Stomach smooth muscle (tissue), 2 donors: ENCODE data around the gene ARHGAP29.

Experiments used
- H3K27ac ChIP-seq: one replicate; pipeline ENCODE4 v1.7.0; 2013; ENCODE audit warnings: mild to moderate bottlenecking, low read length, inconsistent platforms
- H3K27me3 ChIP-seq, 2 donors: one replicate each; pipeline ENCODE4 v1.7.0; 2013; ENCODE audit warnings: low read length in 2 of 2; ENCODE audit not compliant: insufficient read depth in 2 of 2, control insufficient read depth in 1 of 2
- H3K36me3 ChIP-seq, 2 donors: one replicate each; pipeline ENCODE4 v1.7.0; 2013; ENCODE audit warnings: low read length in 2 of 2; ENCODE audit not compliant: control insufficient read depth in 2 of 2, insufficient read depth in 2 of 2
- H3K4me1 ChIP-seq: one replicate; pipeline ENCODE4 v1.7.0; 2013; ENCODE audit warnings: low read length; ENCODE audit not compliant: control insufficient read depth, insufficient read depth
- H3K4me3 ChIP-seq, 2 donors: one replicate each; pipeline ENCODE4 v1.7.0; 2013; ENCODE audit warnings: low read length in 2 of 2
- H3K9ac ChIP-seq, 2 donors: one replicate each; pipeline ENCODE4 v1.7.0; 2013; ENCODE audit warnings: low read length in 2 of 2, mild to moderate bottlenecking in 1 of 2
- H3K9me3 ChIP-seq, 2 donors: one replicate each; pipeline ENCODE4 v1.7.0; 2013; ENCODE audit warnings: low read length in 2 of 2; ENCODE audit not compliant: control insufficient read depth in 2 of 2
- donor health status: healthy.
- donor health status: Pancreatic carcinoma.

Gene ARHGAP29

GRCh38 chr1:94247138-94248094 lies 10.0 kb upstream of the ARHGAP29 start:
- Histone ChIP-seq H3K9ac (peak overlapping the region; percentile 30 to 45), H3K27ac (no peak overlapping the region), H3K36me3 (no peaks in the 10 kb centered on the region), H3K4me3 (peak overlapping the region; percentile 74 to 77), H3K27me3 (peaks cover 2 to 9% of the 10 kb centered on the region in 2 donors), H3K4me1 (no peaks in the 10 kb centered on the region), H3K9me3 (no peaks in the 10 kb centered on the region)

- H3K9me3 ChIP-seq, result peaks cover 0 to 4% of the 10 kb centered on the region in 2 donors
- no peaks in the 10 kb centered on the region for H3K4me1 ChIP-seq
- H3K27me3 ChIP-seq, result peaks cover 2 to 10% of the 10 kb centered on the region in 2 donors
- no peaks in the 10 kb centered on the region for H3K36me3 ChIP-seq
- H3K9ac ChIP-seq, result peak overlapping the region; percentile 30 to 45
- H3K4me3 ChIP-seq, result peak overlapping the region; percentile 74 to 77
- H3K27ac ChIP-seq, result no peak overlapping the region
Measured at GRCh38 chr1:94246692-94247137, 9.3 kb upstream of the ARHGAP29 start.

GRCh38 chr1:94245747-94246438 lies 8.5 kb upstream of the ARHGAP29 start:
- Histone ChIP-seq H3K27me3 (peaks cover 2 to 11% of the 10 kb centered on the region in 2 donors), H3K4me1 (no peaks in the 10 kb centered on the region), H3K9me3 (peaks cover 0 to 4% of the 10 kb centered on the region in 2 donors), H3K27ac (no peak overlapping the region), H3K9ac (no peak overlapping the region), H3K36me3 (no peaks in the 10 kb centered on the region), H3K4me3 (no peak overlapping the region)

- H3K36me3 ChIP-seq, result no peaks in the 10 kb centered on the region
- H3K4me1 ChIP-seq, result no peaks in the 10 kb centered on the region
- no peak overlapping the region for H3K4me3 ChIP-seq
- H3K9ac ChIP-seq, result no peak overlapping the region
- peaks cover 0 to 4% of the 10 kb centered on the region in 2 donors for H3K9me3 ChIP-seq
- no peak overlapping the region for H3K27ac ChIP-seq
- H3K27me3 ChIP-seq, result peaks cover 2 to 11% of the 10 kb centered on the region in 2 donors
Measured at GRCh38 chr1:94244816-94245215, 7.4 kb upstream of the ARHGAP29 start.

- no peak overlapping the region for H3K9ac ChIP-seq
- peaks cover 2 to 11% of the 10 kb centered on the region in 2 donors for H3K27me3 ChIP-seq
- no peak overlapping the region for H3K4me3 ChIP-seq
- H3K4me1 ChIP-seq, result no peaks in the 10 kb centered on the region
- H3K9me3 ChIP-seq, result peaks cover 0 to 4% of the 10 kb centered on the region in 2 donors
- H3K36me3 ChIP-seq, result no peaks in the 10 kb centered on the region
- no peak overlapping the region for H3K27ac ChIP-seq
Measured at GRCh38 chr1:94243665-94244064, 6.3 kb upstream of the ARHGAP29 start.

- Histone ChIP-seq H3K27me3 (peaks cover 0 to 2% of the 10 kb centered on the region in 2 donors), H3K36me3 (no peaks in the 10 kb centered on the region), H3K4me1 (peaks cover 6% of the 10 kb centered on the region), H3K4me3 (no peak overlapping the region), H3K9me3 (peaks cover 0 to 4% of the 10 kb centered on the region in 2 donors), H3K27ac (no peak overlapping the region), H3K9ac (no peak overlapping the region)
Measured at GRCh38 chr1:94240822-94241221, 3.4 kb upstream of the ARHGAP29 start.

- Histone ChIP-seq H3K4me3 (no peak overlapping the region), H3K27me3 (peaks cover 0 to 2% of the 10 kb centered on the region in 2 donors), H3K4me1 (peaks cover 6% of the 10 kb centered on the region), H3K36me3 (no peaks in the 10 kb centered on the region), H3K9ac (no peak overlapping the region), H3K27ac (no peak overlapping the region), H3K9me3 (peaks cover 0 to 4% of the 10 kb centered on the region in 2 donors)
Measured at GRCh38 chr1:94239796-94240195, 2.4 kb upstream of the ARHGAP29 start.

- Histone ChIP-seq H3K4me3 (no peak overlapping the region), H3K27ac (no peak overlapping the region), H3K9me3 (peaks cover 0 to 4% of the 10 kb centered on the region in 2 donors), H3K27me3 (peaks cover 0 to 2% of the 10 kb centered on the region in 2 donors), H3K36me3 (no peaks in the 10 kb centered on the region), H3K9ac (no peak overlapping the region), H3K4me1 (peaks cover 6% of the 10 kb centered on the region)
Measured at GRCh38 chr1:94239051-94239450, 1.7 kb upstream of the ARHGAP29 start.

- peak overlapping the region; percentile 75 to 84 for H3K4me3 ChIP-seq
- H3K4me1 ChIP-seq, result peaks cover 6% of the 10 kb centered on the region
- H3K9me3 ChIP-seq, result no peaks in the 10 kb centered on the region
Measured at GRCh38 chr1:94236630-94237290, 624 bp downstream of the ARHGAP29 start.

GRCh38 chr1:94236013-94236491 lies 1.3 kb downstream of the ARHGAP29 start:
- Histone ChIP-seq H3K4me3 (peak overlapping the region; percentile 75 to 84), H3K36me3 (no peaks in the 10 kb centered on the region), H3K27me3 (no peaks in the 10 kb centered on the region), H3K9ac (peak overlapping the region; percentile 44 to 66), H3K4me1 (peaks cover 6% of the 10 kb centered on the region), H3K27ac (peak overlapping the region; percentile 58), H3K9me3 (no peaks in the 10 kb centered on the region)

More at GRCh38 chr1:94236630-94237290, 624 bp downstream of the ARHGAP29 start:
- Histone ChIP-seq H3K27ac (peak overlapping the region; percentile 58), H3K27me3 (peaks cover 0 to 1% of the 10 kb centered on the region in 2 donors), H3K9ac (peak overlapping the region; percentile 44 to 66), H3K36me3 (no peaks in the 10 kb centered on the region)
